Peyer's patch (tissue), 4 donors: ENCODE measurements around the gene FKBP14. TPM values are rescaled to one million over a fixed set of nuclear protein-coding genes. Genes with fewer than 3 reads are reported as not detected.

ENCODE experiments used
- DNase-seq, 3 donors: peaks; one replicate each; pipeline ENCODE4 v3.0.0-alpha.2; 2017 to 2019
- H3K27ac ChIP-seq, 4 donors: fragments of 200-600 bp; sonication (generic); one replicate each; pipeline ENCODE4 v1.5.1; 2016 to 2019
- H3K27me3 ChIP-seq, 2 donors: fragments of 200-600 bp; sonication (generic); one replicate each; pipeline ENCODE4 v1.5.1; 2019
- H3K36me3 ChIP-seq, 3 donors: fragments of 200-600 bp; sonication (generic); one replicate each; pipeline ENCODE4 v1.5.1; 2016 to 2019
- H3K4me1 ChIP-seq, 4 donors: fragments of 200-600 bp; sonication (generic); one replicate each; pipeline ENCODE4 v1.5.1; 2016 to 2019
- H3K4me3 ChIP-seq, 4 donors: fragments of 200-600 bp; sonication (generic); 1 replicate in 3 of 4; 2 replicates in 1 of 4; pipeline ENCODE4 v1.5.1; 2016 to 2019; ENCODE audit warnings: mild to moderate bottlenecking in 1 of 4
- H3K9me3 ChIP-seq, 4 donors: fragments of 200-600 bp; sonication (generic); one replicate each; pipeline ENCODE4 v1.5.1; 2016 to 2019; ENCODE audit warnings: mild to moderate bottlenecking in 1 of 4
- CTCF ChIP-seq, 6 experiments: fragments of 450-650 bp in 4 of 6; fragments of 200-600 bp in 2 of 6; sonication (generic) in 1 of 6; IDR thresholded peaks; one replicate each; pipeline ENCODE4 v1.5.1; 2017 to 2019; ENCODE audit warnings: antibody characterized with exemption in 6 of 6, mild to moderate bottlenecking in 3 of 6, moderate library complexity in 1 of 6
- POLR2A ChIP-seq, 2 donors: fragments of 450-650 bp; IDR thresholded peaks; one replicate each; pipeline ENCODE4 v1.5.1; 2017; ENCODE audit warnings: antibody characterized with exemption in 2 of 2, mild to moderate bottlenecking in 2 of 2, moderate library complexity in 2 of 2
- total RNA-seq, 4 donors: library from RNA; depleted of rRNA; stranded (reverse); fragments of >200 nt; gene quantifications; one replicate each; pipeline ENCODE4 v1.1.0, GENCODE V29; 2016

Gene FKBP14
- total RNA-seq, 4 donors from 2014 or later, result 4.2 to 8.5 (median 6.3) TPM

GRCh38 chr7:30018451-30018850 is 8.1 kb downstream of the FKBP14 start:
- DNase-seq, result no peak
- no peaks in the 10 kb centered on the region for H3K4me1 ChIP-seq
- TF ChIP-seq CTCF (IDR thresholded peaks at IDR 0.05) (no peak), POLR2A (IDR thresholded peaks at IDR 0.05) (no peak)
- H3K4me3 ChIP-seq, result no peak overlapping the region
- H3K27ac ChIP-seq, result no peak overlapping the region
- no peaks in the 10 kb centered on the region for H3K9me3 ChIP-seq
- H3K36me3 ChIP-seq, result peaks cover 0 to 22% (median 0%) of the 10 kb centered on the region in 3 donors
- no peaks in the 10 kb centered on the region for H3K27me3 ChIP-seq

GRCh38 chr7:30012757-30013156 is 13.7 kb downstream of the FKBP14 start:
- TF ChIP-seq POLR2A (IDR thresholded peaks at IDR 0.05) (no peak), CTCF (IDR thresholded peaks at IDR 0.05) (no peak)
- H3K4me3 ChIP-seq, result no peak overlapping the region
- no peaks in the 10 kb centered on the region for H3K9me3 ChIP-seq
- H3K27me3 ChIP-seq, result no peaks in the 10 kb centered on the region
- no peak for DNase-seq
- no peaks in the 10 kb centered on the region for H3K4me1 ChIP-seq
- H3K27ac ChIP-seq, result no peak overlapping the region
- peaks cover 0 to 17% (median 0%) of the 10 kb centered on the region in 3 donors for H3K36me3 ChIP-seq

GRCh38 chr7:30010021-30010420 is 16.5 kb downstream of the FKBP14 start:
- no peak for TF ChIP-seq POLR2A (IDR thresholded peaks at IDR 0.05)
- no peak for TF ChIP-seq CTCF (IDR thresholded peaks at IDR 0.05)
- no peaks in the 10 kb centered on the region for H3K27me3 ChIP-seq
- H3K9me3 ChIP-seq, result no peaks in the 10 kb centered on the region
- H3K4me1 ChIP-seq, result no peaks in the 10 kb centered on the region
- no peak overlapping the region for H3K27ac ChIP-seq
- H3K36me3 ChIP-seq, result peaks cover 0 to 8% (median 0%) of the 10 kb centered on the region in 3 donors
- DNase-seq, result no peak
- no peak overlapping the region for H3K4me3 ChIP-seq

GRCh38 chr7:30005464-30005863 is 21.0 kb downstream of the FKBP14 start:
- H3K27me3 ChIP-seq, result no peaks in the 10 kb centered on the region
- no peaks in the 10 kb centered on the region for H3K36me3 ChIP-seq
- no peak overlapping the region for H3K4me3 ChIP-seq
- H3K27ac ChIP-seq, result no peak overlapping the region
- no peaks in the 10 kb centered on the region for H3K4me1 ChIP-seq
- no peak for DNase-seq
- no peaks in the 10 kb centered on the region for H3K9me3 ChIP-seq
- TF ChIP-seq POLR2A (IDR thresholded peaks at IDR 0.05) (no peak), CTCF (IDR thresholded peaks at IDR 0.05) (no peak)

- H3K27me3 ChIP-seq, result no peaks in the 10 kb centered on the region
- no peaks in the 10 kb centered on the region for H3K4me1 ChIP-seq
- no peaks in the 10 kb centered on the region for H3K36me3 ChIP-seq
- TF ChIP-seq CTCF (IDR thresholded peaks at IDR 0.05), result no peak
- no peak overlapping the region for H3K4me3 ChIP-seq
- H3K9me3 ChIP-seq, result no peaks in the 10 kb centered on the region
- H3K27ac ChIP-seq, result no peak overlapping the region
- DNase-seq, result no peak
These were observed 23.4 kb downstream of the FKBP14 start for GRCh38 chr7:30003098-30003497.

GRCh38 chr7:30001998-30002397 is 24.5 kb downstream of the FKBP14 start:
- Histone ChIP-seq H3K9me3 (no peaks in the 10 kb centered on the region), H3K36me3 (no peaks in the 10 kb centered on the region), H3K4me3 (no peak overlapping the region), H3K27me3 (no peaks in the 10 kb centered on the region), H3K27ac (no peak overlapping the region), H3K4me1 (no peaks in the 10 kb centered on the region)
- no peak for DNase-seq
- TF ChIP-seq CTCF (IDR thresholded peaks at IDR 0.05), result no peak
- no peak for TF ChIP-seq POLR2A (IDR thresholded peaks at IDR 0.05)
